GM21367 (cell line): ENCODE data around the gene KIAA1671.

ENCODE experiments used
- ATAC-seq: cut with Tn5 transposase; IDR thresholded peaks from one replicate; pipeline ENCODE4 v1.9.1; 2021; ENCODE audit not compliant: unreplicated experiment

KIAA1671 gene

GRCh38 chr22:25134451-25134850, 181.9 kb downstream of the KIAA1671 start:
- ATAC-seq = no peak

GRCh38 chr22:25136953-25137576, 184.5 kb downstream of the KIAA1671 start:
- no peak for ATAC-seq

GRCh38 chr22:25137577-25138525, 185.3 kb downstream of the KIAA1671 start:
- ATAC-seq = no peak

DNA sequence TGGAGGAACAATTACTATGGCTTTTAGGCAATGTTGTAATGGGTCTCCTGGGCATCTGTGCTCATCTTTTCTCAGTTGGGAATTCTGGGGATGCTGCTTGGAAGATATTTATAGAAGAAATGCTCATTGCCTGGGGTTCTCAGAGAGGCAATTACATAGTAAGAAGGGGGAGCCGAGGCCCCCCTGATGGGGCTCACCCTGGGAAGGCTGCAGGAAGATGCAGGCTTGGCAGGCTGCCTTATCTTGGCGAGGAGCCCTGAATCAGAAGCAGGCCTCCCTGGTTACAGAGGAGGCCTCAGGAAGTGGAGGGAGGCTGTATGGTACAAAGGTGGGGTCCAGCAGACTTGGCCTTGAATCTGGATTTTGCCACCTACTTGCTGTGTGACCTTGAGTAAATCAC, 186.5 kb downstream of the KIAA1671 start:
- no peak for ATAC-seq

DNA sequence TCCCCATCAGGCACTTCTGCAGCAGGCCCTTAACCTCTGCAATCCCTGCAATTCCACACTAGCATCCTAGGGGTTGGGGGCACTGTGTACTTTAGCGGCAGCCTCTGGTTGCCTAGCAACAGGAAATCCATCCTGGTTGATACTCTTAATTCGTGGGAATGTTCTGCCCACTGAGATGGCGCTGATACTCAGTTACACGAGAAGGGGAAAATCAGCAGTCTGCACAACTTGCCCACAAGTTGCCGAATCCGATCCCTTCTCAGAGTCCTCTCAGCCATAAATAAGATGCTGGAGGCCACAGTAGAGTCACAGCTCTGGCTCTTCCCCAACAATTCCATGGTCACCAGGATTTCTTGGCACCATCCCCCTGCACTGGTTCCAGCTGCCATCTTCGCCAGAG, 189.6 kb downstream of the KIAA1671 start:
- no peak for ATAC-seq

DNA sequence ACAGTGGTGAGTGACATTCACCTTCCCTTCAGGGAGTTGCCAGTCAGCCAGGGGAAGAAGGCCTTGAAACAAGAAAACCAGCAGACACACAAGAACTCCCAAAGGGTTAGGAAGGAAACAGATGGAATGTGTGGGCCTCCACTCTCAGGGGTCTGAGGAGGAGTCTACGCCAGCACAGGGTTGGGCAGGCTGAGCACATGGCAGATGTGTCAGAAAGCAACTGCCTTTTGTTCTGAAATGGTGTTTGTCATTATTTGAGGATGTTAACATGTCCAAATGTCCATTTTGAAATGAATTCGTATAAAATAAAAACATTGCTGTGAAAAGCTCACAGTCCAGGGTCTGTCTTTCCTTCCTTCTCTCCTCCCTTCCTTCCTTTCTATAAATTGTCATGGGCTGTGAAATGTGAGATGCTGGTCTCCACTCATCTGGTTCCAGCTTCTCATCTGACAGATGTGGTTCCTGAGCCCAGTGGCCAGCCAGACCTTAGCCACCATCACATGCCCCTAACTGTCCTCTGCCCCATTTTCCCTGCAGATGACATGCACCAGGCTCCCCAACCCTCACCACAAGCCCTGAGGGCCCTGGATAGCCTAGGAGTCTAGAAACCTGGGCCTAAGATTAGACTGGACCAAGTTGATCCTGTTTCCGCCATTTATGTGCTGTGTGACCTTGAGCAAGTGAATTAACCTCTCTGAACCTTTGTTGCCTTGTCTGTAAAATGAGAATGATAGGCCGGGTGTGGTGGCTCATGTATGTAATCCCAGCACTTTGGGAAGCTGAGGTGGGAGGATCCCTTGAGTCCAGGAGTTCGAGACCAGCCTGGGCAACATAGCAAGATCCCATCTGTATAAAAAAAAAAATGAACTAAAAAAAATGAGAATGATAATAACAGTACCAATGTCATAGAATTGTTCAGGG, 190.9 kb downstream of the KIAA1671 start:
- ATAC-seq = no peak

DNA sequence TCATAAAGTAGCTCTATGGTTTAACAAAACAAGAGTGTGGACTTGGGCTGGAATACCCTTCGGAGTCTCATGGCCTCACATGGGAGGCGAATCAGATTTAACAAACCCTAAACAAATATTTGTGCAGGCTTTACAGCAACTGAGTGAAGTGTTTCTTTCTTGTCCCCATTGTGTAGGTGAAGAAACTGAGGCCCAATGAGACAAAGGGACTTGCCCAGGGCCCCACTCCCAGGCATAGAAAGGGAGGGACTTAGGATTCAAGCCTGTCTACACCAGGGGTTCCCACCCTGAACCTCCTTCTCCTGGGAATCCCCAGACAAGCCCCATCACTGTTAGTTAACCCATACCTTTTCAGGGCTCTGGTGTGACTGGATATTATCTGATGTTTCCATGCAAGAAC, 192.0 kb downstream of the KIAA1671 start:
- no peak for ATAC-seq

DNA sequence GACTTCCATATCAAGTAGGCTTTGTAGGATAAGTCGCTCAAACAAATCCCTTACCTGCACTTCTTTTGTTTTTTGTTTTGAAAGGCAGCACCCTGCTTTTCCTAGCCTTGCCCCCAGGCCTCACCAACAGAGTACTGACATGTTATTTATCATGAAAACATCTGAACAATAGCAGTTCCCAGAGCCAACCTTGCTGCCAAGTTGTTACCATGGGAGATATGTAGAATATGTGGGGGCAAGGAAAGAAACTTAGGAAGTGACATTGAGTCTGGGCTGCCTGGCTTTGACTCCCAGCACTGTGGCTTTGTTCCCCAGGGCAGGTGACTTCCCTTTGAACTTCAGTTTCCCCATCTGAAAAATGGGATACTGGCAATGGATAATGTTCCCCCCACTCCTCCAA, 193.8 kb downstream of the KIAA1671 start:
- no peak for ATAC-seq

DNA sequence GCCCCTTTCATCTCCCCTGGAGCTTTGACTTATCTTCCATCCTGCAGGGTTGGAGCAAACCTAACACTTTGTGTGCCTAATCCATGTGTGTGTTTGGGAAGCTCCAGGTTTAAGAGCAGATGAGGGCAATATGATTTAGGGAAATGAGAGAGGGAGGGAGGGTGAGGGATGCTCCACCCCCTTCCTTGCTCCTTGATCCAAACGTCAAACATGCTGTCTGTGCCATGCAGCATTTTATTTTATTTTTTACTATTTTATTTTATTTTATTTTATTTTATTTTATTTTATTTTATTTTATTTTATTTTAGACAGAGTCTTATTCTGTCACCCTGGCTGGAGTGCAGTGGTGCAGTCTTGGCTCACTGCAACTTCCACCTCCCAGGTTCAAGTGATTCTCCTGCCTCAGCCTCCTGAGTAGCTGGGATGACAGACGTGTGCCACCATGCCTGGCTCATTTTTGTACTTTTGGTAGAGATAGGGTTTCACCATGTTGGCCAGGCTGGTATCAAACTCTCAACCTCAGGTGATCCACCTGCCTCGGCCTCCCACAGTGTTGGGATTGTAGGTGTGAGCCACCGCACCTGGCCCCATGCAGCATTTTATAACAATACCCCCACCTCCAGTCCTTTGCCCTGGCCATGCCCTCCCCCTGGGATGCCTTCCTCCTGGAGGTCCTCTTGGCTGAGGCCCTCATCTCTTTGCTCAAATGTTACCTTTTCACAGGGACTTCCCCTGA, 194.6 kb downstream of the KIAA1671 start:
- no peak for ATAC-seq

DNA sequence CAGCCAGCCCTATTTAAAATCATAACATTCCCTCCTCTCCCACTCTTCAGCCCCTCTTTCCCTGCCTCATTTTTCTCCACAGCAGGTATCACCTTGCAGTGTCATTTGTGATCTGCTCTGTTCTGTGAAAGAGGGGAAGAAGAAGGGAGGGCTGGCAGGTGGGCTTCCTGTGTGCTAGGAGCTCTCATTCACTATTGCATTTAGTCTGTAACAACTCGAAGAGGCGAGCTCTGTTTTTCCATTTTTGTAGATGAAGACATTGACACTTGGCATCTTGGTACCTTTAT, 195.1 kb downstream of the KIAA1671 start:
- no peak for ATAC-seq

DNA sequence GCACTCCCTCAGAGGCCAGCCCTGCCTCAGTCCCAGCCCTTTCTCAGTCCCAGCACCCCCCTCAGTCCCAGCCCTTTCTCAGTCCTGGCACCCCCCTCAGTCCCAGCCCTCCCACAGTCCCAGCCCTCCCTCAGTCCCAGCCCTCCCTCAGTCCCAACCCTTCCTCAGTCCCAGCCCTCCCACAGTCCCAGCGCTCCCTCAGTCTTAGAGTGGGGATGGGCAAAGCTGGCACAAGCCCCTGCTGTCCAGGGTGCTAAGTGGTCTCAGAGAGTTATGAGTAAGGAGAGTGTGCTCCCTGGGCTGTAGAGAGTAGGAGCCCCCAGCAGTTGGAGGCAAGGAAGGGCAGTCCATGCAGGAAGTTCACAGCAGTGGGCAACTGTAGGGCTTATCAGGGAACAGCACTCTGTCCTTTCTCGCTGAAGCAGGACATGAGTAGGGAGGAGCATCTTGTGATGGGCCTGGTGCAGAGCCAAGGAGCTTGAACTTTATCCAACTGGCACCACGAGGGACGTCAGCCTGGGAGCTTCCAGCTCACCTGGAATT, 195.7 kb downstream of the KIAA1671 start:
- ATAC-seq = no peak

DNA sequence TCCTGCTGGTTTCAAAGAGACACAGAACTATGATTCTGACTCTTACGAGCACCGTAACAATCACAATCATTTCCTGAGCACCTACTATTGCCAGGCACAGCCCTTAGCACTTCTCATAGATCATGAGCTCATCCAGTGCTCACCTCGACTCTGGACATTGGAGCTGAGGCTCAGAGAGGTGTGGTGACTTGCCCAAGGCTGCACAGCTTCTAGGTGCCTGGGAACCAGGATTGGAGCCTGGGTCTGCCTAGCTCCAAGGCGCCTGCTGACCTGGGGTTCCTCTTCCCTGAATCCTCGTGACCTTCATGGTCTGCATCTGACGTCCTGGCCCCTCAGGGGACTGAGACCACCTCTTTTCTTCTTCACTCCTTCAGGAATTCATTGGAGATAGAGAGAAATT, 196.5 kb downstream of the KIAA1671 start:
- no peak for ATAC-seq

- no peak for ATAC-seq
These were observed 201.6 kb downstream of the KIAA1671 start for GRCh38 chr22:25153961-25154666.

GRCh38 chr22:25154667-25154999, 202.1 kb downstream of the KIAA1671 start:
- no peak for ATAC-seq

DNA sequence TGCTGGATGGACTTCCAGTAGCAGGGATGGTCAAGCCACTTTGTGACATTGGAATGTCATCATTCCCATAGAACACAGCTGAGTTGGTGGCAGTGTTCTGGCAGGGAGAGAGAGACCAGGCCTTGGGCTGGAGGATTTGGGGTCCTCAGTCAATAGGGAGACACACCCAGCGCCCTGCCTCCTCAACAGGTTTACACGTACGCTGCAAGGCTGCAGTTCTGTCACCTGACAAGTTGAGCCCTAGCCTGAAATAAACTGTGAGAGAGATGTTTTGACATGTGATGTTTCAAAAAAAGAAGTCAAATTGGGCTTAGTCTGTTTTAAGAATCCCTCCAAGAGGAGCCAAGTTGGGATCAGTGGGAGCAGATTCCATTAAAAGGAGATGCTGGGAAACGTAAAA, 204.2 kb downstream of the KIAA1671 start:
- ATAC-seq = no peak

GRCh38 chr22:25159028-25159427, 206.5 kb downstream of the KIAA1671 start:
- ATAC-seq = no peak

DNA sequence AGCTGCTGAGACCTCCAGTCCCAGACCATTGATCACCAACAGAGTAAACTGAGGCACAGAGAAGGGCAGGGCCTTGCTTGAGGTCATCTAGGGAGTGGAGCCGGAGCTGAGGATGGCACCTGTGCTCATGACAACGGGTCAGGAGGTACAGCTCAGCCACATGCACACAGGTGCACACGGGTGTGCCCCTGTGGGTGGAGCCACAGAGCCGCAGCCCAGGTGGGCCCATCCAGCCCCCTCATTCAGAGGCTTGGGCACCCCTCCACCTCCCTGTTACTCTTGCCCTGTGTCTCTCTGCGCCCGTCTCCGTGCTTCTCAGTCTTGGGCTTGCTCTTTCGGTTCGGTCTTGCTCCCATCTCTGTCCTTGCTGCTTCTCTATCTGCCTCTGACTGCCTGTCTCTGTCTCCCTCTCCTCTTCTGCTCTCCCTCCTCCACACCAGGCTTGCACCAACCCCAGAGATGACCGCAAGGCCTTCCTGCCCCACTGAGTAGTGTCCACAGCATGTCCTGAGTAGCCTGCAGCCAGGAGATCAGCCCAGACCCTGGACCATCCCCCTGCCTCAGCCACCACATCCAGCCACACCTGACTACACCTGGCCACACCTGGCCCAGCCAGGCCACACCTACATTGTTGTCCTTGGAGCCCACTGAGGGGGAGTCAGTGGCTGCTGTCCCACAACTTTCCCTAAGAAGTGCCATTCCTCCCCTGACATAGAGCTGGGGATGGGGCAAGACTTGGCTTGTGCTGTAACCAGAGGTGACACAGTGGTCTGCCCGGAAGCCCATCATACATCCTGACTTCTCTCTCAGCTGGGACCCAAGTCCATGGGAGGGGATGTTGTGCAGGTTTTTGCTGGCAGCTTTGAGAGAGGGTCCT, 207.8 kb downstream of the KIAA1671 start:
- ATAC-seq = no peak

DNA sequence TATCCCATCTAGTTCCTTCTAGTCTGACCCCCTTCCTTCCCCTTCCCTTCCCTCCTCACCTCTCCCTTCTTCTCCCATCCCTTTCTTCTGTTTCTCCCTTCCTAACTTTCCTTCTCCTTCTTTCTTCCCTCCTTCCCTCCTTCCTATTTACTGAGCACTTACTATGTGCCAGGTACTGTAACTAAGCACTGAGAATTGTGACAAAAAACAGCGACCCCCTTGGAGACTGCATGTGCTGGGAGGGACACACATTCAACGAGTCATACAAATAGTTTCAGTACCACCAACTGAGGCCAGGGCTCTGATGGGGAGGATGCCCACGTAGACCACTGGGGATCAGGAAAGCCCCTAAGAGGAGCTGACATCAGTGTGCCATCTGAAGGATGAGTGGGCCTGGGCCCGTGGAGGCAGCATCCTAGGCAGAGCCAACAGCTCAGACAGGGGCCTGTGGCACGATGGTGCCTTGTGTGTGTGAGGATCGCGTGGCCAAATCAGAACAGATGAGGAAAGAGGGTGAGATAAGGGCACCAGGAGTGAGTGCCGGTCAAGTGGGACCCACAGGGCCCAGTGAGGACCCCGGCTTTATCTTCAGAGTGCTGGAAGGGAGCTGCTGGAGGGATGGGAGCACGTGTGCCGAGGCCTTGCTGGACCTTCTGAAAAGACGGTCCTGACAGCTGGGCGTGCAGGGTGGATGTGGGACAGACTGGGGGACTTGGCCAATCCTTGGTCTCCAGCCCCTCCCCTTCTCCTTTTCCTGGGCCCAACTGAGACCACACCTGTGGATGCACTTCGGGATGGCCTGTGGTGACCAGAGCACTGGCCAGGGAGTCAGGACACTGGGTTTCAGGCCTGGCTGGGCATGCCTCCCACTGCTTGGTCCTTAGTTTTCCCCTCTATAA, 208.8 kb downstream of the KIAA1671 start:
- no peak for ATAC-seq
